A549 (cell line): Measurements from ENCODE around the gene PTPRK.

Source experiments
- HDAC2 ChIP-seq: fragments of 200-600 bp; sonication (generic); IDR thresholded peaks from 2 replicates; pipeline ENCODE4 v1.6.1; 2016
- TF ChIP-seq, protein P1 (sequence below): fragments of >200 bp; sonication (Bioruptor Twin); formaldehyde crosslinking; IDR thresholded peaks from 3 replicates; pipeline ENCODE4 v1.5.1; 2016

- TF ChIP-seq, protein P1, sequence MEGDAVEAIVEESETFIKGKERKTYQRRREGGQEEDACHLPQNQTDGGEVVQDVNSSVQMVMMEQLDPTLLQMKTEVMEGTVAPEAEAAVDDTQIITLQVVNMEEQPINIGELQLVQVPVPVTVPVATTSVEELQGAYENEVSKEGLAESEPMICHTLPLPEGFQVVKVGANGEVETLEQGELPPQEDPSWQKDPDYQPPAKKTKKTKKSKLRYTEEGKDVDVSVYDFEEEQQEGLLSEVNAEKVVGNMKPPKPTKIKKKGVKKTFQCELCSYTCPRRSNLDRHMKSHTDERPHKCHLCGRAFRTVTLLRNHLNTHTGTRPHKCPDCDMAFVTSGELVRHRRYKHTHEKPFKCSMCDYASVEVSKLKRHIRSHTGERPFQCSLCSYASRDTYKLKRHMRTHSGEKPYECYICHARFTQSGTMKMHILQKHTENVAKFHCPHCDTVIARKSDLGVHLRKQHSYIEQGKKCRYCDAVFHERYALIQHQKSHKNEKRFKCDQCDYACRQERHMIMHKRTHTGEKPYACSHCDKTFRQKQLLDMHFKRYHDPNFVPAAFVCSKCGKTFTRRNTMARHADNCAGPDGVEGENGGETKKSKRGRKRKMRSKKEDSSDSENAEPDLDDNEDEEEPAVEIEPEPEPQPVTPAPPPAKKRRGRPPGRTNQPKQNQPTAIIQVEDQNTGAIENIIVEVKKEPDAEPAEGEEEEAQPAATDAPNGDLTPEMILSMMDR: no peak
- TF ChIP-seq HDAC2: no peak
Observed at GRCh38 chr6:128311944-128312570, 208.3 kb downstream of the PTPRK start.
